ENCODE data around the gene ACAD11. TPM values are rescaled to one million over a fixed set of nuclear protein-coding genes. Genes with fewer than 3 reads are reported as not detected.

The ACAD11 gene
- total RNA-seq, 1 donor from 2014 or later, result 19.1 TPM

DNA sequence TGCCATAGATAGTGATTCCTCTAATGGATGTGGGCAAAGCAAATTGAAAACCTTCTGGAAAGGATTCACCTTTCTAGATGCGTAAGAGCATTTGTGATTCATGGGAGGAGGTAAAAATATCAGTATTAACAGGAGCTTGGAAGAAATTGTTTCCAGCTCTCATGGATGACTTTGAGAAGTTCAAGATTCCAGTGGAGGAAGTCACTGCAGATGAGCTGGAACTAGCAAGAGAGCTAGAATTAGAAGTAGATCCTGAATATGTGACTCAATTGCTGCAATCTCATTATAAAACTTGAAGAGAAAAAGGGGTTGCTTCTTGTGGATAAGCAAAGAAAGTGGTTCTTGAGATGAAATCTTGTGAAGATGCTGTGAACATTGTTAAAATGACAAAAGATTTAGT lies 150.5 kb downstream of the ACAD11 start:
- Histone ChIP-seq H3K4me1 (no peaks in the 10 kb centered on the region), H3K27ac (no peak overlapping the region), H3K9me3 (no peaks in the 10 kb centered on the region), H3K27me3 (no peaks in the 10 kb centered on the region), H3K4me3 (no peak overlapping the region), H3K36me3 (peaks cover 99% of the 10 kb centered on the region)
- ATAC-seq, result no peak
- no peak for DNase-seq
- TF ChIP-seq, protein P1, sequence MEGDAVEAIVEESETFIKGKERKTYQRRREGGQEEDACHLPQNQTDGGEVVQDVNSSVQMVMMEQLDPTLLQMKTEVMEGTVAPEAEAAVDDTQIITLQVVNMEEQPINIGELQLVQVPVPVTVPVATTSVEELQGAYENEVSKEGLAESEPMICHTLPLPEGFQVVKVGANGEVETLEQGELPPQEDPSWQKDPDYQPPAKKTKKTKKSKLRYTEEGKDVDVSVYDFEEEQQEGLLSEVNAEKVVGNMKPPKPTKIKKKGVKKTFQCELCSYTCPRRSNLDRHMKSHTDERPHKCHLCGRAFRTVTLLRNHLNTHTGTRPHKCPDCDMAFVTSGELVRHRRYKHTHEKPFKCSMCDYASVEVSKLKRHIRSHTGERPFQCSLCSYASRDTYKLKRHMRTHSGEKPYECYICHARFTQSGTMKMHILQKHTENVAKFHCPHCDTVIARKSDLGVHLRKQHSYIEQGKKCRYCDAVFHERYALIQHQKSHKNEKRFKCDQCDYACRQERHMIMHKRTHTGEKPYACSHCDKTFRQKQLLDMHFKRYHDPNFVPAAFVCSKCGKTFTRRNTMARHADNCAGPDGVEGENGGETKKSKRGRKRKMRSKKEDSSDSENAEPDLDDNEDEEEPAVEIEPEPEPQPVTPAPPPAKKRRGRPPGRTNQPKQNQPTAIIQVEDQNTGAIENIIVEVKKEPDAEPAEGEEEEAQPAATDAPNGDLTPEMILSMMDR (IDR thresholded peaks at IDR 0.05), result no peak
- intact Hi-C loops (cut with DNase I), result loop anchor here (10.0 kb wide), 1 partner anchor 186 kb away; no protein-coding TSS in a partner anchor

Other genes starting within 250 kb of the ACAD11 start
- gene DNAJC13, start 242.3 kb downstream of the ACAD11 start, total RNA-seq, result 44.8 TPM
- 8.0 TPM for gene ACKR4, start 62.5 kb downstream of the ACAD11 start, total RNA-seq
- gene UBA5, start 520 bp upstream of the ACAD11 start, total RNA-seq, result 35.1 TPM
- gene NPHP3, start 62.6 kb upstream of the ACAD11 start, total RNA-seq, result 33.7 TPM